IMR-90 (cell line): ENCODE data around the gene LPIN1. TPM values are rescaled to one million over a fixed set of nuclear protein-coding genes. Genes with fewer than 3 reads are reported as not detected.
A peak's percentile ranks its signal among the peaks of the same experiment; 100 is the strongest.

Experiments used
- ATAC-seq: fragments of 200-7000 bp; cut with Tn5 transposase; 2 replicates; pipeline ENCODE4 v1.9.1; 2020; ENCODE audit warnings: low read depth, mild to moderate bottlenecking, moderate library complexity
- BruUV-seq: library from RNA; stranded (reverse); fragments of 400-500 nt; replicated peaks from 2 replicates; lab custom pipeline; 2021; lab: Mats Ljungman, UMichigan
- CTCF ChIA-PET: fragments of 300-600 bp; formaldehyde crosslinking; extraction: SDS; loops from one replicate; lab custom pipeline; 2021; ENCODE audit warnings: antibody characterized with exemption; lab: Yijun Ruan, JAX
- POLR2A ChIA-PET: fragments of 300-600 bp; sonication (Branson Sonifier 250); formaldehyde crosslinking; loops from one replicate; lab custom pipeline; 2022; ENCODE audit warnings: antibody characterized with exemption; ENCODE audit not compliant: unreplicated experiment; lab: Charles Lee
- DNase-seq: peaks from one replicate; pipeline ENCODE4 v3.0.0; 2013
- H2AFZ ChIP-seq: replicated peaks from 2 replicates; pipeline ENCODE3; 2013; ENCODE audit warnings: low read length, mild to moderate bottlenecking; ENCODE audit not compliant: poor library complexity
- H2AK5ac ChIP-seq: 2 replicates; pipeline ENCODE4 v1.6.1; 2013; ENCODE audit warnings: low read depth, low read length, inconsistent platforms
- H2AK9ac ChIP-seq: replicated peaks from 2 replicates; pipeline ENCODE3; 2013; ENCODE audit warnings: mild to moderate bottlenecking, low read depth, low read length, moderate library complexity; ENCODE audit not compliant: poor library complexity
- H2BK120ac ChIP-seq: 2 replicates; pipeline ENCODE4 v1.6.1; 2013; ENCODE audit warnings: low read depth, low read length, inconsistent platforms
- H2BK15ac ChIP-seq: 3 replicates; pipeline ENCODE4 v1.6.1; 2013; ENCODE audit warnings: low read depth, low read length, inconsistent platforms
- H2BK20ac ChIP-seq: 2 replicates; pipeline ENCODE4 v1.6.1; 2013; ENCODE audit warnings: low read depth, mild to moderate bottlenecking, inconsistent platforms, low read length, moderate library complexity
- H2BK5ac ChIP-seq: 2 replicates; pipeline ENCODE4 v1.6.1; 2013; ENCODE audit warnings: mild to moderate bottlenecking, low read depth, low read length, inconsistent platforms; ENCODE audit not compliant: poor library complexity, severe bottlenecking
- H3K14ac ChIP-seq: replicated peaks from 2 replicates; pipeline ENCODE4 v1.6.1; 2013; ENCODE audit warnings: low read depth, low read length, inconsistent platforms
- H3K18ac ChIP-seq: 2 replicates; pipeline ENCODE4 v1.6.1; 2013; ENCODE audit warnings: low read depth, low read length, control low read depth
- H3K23ac ChIP-seq: 2 replicates; pipeline ENCODE4 v1.6.1; 2013; ENCODE audit warnings: low read depth, low read length, inconsistent platforms
- H3K27ac ChIP-seq: 2 replicates; pipeline ENCODE4 v1.5.1; 2013; ENCODE audit warnings: mild to moderate bottlenecking, control low read depth, low read length; ENCODE audit not compliant: insufficient read depth
- H3K27me3 ChIP-seq: 2 replicates; pipeline ENCODE4 v1.6.1; 2013; ENCODE audit warnings: low read length; ENCODE audit not compliant: control insufficient read depth, insufficient read depth
- H3K36me3 ChIP-seq: 2 replicates; pipeline ENCODE4 v1.6.1; 2013; ENCODE audit warnings: low read length, mixed read lengths; ENCODE audit not compliant: control insufficient read depth, insufficient read depth
- H3K4ac ChIP-seq: 2 replicates; pipeline ENCODE4 v1.6.1; 2013; ENCODE audit warnings: low read depth, low read length, inconsistent platforms
- H3K4me1 ChIP-seq: 2 replicates; pipeline ENCODE4 v1.6.1; 2013; ENCODE audit warnings: low read length, mixed read lengths; ENCODE audit not compliant: control insufficient read depth, insufficient read depth
- H3K4me2 ChIP-seq: 2 replicates; pipeline ENCODE4 v1.6.1; 2013; ENCODE audit warnings: low read depth, mild to moderate bottlenecking, control low read depth, low read length, moderate library complexity
- H3K4me3 ChIP-seq: 2 replicates; pipeline ENCODE4 v1.5.1; 2013; ENCODE audit warnings: low read depth, mild to moderate bottlenecking, control low read depth, low read length, moderate library complexity; ENCODE audit not compliant: insufficient read depth
- H3K56ac ChIP-seq: 2 replicates; pipeline ENCODE4 v1.6.1; 2013; ENCODE audit warnings: low read length, inconsistent platforms; ENCODE audit not compliant: insufficient read depth; ENCODE audit errors: extremely low read depth
- H3K79me1 ChIP-seq, 2 experiments: 2 replicates each; pipeline ENCODE4 v1.6.1; 2013; ENCODE audit warnings: low read length in 2 of 2, inconsistent platforms in 1 of 2, low read depth in 1 of 2
- H3K9ac ChIP-seq: 2 replicates; pipeline ENCODE4 v1.6.1; 2013; ENCODE audit warnings: low read depth, low read length, control low read depth
- H3K9me1 ChIP-seq: 2 replicates; pipeline ENCODE4 v1.6.1; 2013; ENCODE audit warnings: low read length, inconsistent platforms; ENCODE audit not compliant: insufficient read depth
- H3K9me3 ChIP-seq: 2 replicates; pipeline ENCODE4 v1.6.1; 2013; ENCODE audit warnings: low read length; ENCODE audit not compliant: control insufficient read depth, insufficient read depth
- H4K20me1 ChIP-seq: 2 replicates; pipeline ENCODE4 v1.6.1; 2013; ENCODE audit warnings: low read length, inconsistent platforms; ENCODE audit not compliant: insufficient read depth
- H4K5ac ChIP-seq: 2 replicates; pipeline ENCODE4 v1.6.1; 2013; ENCODE audit warnings: mild to moderate bottlenecking, low read depth, low read length, control low read depth
- H4K8ac ChIP-seq, 2 experiments: 2 replicates each; pipeline ENCODE4 v1.6.1; 2013; ENCODE audit warnings: low read depth in 2 of 2, low read length in 2 of 2, control low read depth in 1 of 2, inconsistent platforms in 1 of 2
- H4K91ac ChIP-seq: 2 replicates; pipeline ENCODE4 v1.6.1; 2013; ENCODE audit warnings: low read depth, low read length, inconsistent platforms; ENCODE audit not compliant: insufficient read depth
- BHLHE40 ChIP-seq: fragments of 150-350 bp; IDR thresholded peaks from 2 replicates; pipeline ENCODE4 v1.6.1; 2016; ENCODE audit warnings: mild to moderate bottlenecking, low read depth, low read length
- CEBPB ChIP-seq: IDR thresholded peaks from 2 replicates; pipeline ENCODE4 v1.6.1; 2012; ENCODE audit warnings: low read depth, low read length, improper control_type of control experiment
- CHD1 ChIP-seq: IDR thresholded peaks from 2 replicates; pipeline ENCODE4 v1.6.1; 2012; ENCODE audit warnings: low read depth, low read length, improper control_type of control experiment
- FOS ChIP-seq: fragments of 150-350 bp; IDR thresholded peaks from 2 replicates; pipeline ENCODE4 v1.6.1; 2016; ENCODE audit warnings: low read depth, low read length
- MAFK ChIP-seq: IDR thresholded peaks from 2 replicates; pipeline ENCODE4 v1.6.1; 2012; ENCODE audit warnings: low read depth, low read length, improper control_type of control experiment
- MAZ ChIP-seq: IDR thresholded peaks from 2 replicates; pipeline ENCODE4 v1.6.1; 2012; ENCODE audit warnings: low read depth, mild to moderate bottlenecking, low read length, improper control_type of control experiment, moderate library complexity, borderline replicate concordance
- MXI1 ChIP-seq: IDR thresholded peaks from 2 replicates; pipeline ENCODE4 v1.6.1; 2012; ENCODE audit warnings: low read depth, mild to moderate bottlenecking, low read length, moderate library complexity, borderline replicate concordance
- NFE2L2 ChIP-seq: fragments of 150-350 bp; IDR thresholded peaks from 2 replicates; pipeline ENCODE4 v1.6.1; 2016; ENCODE audit warnings: low read depth, mild to moderate bottlenecking, low read length
- POLR2A ChIP-seq: IDR thresholded peaks from 2 replicates; pipeline ENCODE4 v1.6.1; 2012; ENCODE audit warnings: mild to moderate bottlenecking, low read depth, low read length
- RAD21 ChIP-seq: IDR thresholded peaks from 2 replicates; pipeline ENCODE4 v1.6.1; 2012; ENCODE audit warnings: low read length, improper control_type of control experiment
- RCOR1 ChIP-seq: IDR thresholded peaks from 2 replicates; pipeline ENCODE4 v1.6.1; 2012; ENCODE audit warnings: mild to moderate bottlenecking, low read length, improper control_type of control experiment; ENCODE audit not compliant: insufficient replicate concordance
- RFX5 ChIP-seq: IDR thresholded peaks from 2 replicates; pipeline ENCODE4 v1.8.0; 2012; ENCODE audit warnings: low read depth, mild to moderate bottlenecking, low read length, moderate library complexity
- SMC3 ChIP-seq: fragments of 150-350 bp; IDR thresholded peaks from 2 replicates; pipeline ENCODE4 v1.6.1; 2016; ENCODE audit warnings: low read depth, mild to moderate bottlenecking, antibody characterized with exemption, low read length, moderate library complexity
- WGBS, 2 experiments: methylation state at CpG; one replicate each; pipeline versions ENCODE4 v1.1.5 to v1.1.7; 2013; ENCODE audit warnings: missing lambda C conversion rate in 2 of 2; ENCODE audit not compliant: insufficient read length in 1 of 2; ENCODE audit errors: extremely low coverage in 2 of 2; 5-methylcytosine and 5-hydroxymethylcytosine counted together
- dilution Hi-C: fragments of 300-500 bp; cut with HindIII; formaldehyde crosslinking; loops from one replicate; pipeline ENCODE4 v1.14.3; 2018; ENCODE audit warnings: low sequenced_read_pairs; ENCODE audit not compliant: unreplicated experiment
- in situ Hi-C: fragments of 300-500 bp; cut with MboI; formaldehyde crosslinking; loops from 3 replicates; pipeline ENCODE4 v1.14.3; 2019; ENCODE audit warnings: low sequenced_read_pairs, inconsistent platforms, mixed read lengths
- intact Hi-C: fragments of 100-400 bp; cut with micrococcal nuclease; formaldehyde crosslinking; loops from 2 replicates; pipeline ENCODE4 v1.10.0; 2022
- polyA plus RNA-seq, 3 experiments: library from polyadenylated mRNA; depleted of rRNA; stranded (reverse); fragments of >200 nt; gene quantifications; 2 replicates each; pipeline ENCODE4 v1.2.3, GENCODE V29; 2012; ENCODE audit warnings: low replicate concordance in 1 of 3
- total RNA-seq: library from RNA; depleted of rRNA; stranded (reverse); fragments of >200 nt; gene quantifications from 2 replicates; pipeline ENCODE4 v1.2.3, GENCODE V29; 2012
- TF ChIP-seq, protein P1 (sequence below): fragments of 150-350 bp; IDR thresholded peaks from 2 replicates; pipeline ENCODE4 v1.6.1; 2016; ENCODE audit warnings: low read depth, mild to moderate bottlenecking, low read length, moderate library complexity, borderline replicate concordance
- TF ChIP-seq, protein P2 (sequence below): conservative IDR thresholded peaks from 2 replicates; pipeline ENCODE4 v1.5.1; 2012; ENCODE audit warnings: mild to moderate bottlenecking, low read depth, low read length, improper control_type of control experiment
- TF ChIP-seq, protein P3 (sequence below): fragments of 150-350 bp; IDR thresholded peaks from 2 replicates; pipeline ENCODE4 v1.6.1; 2017; ENCODE audit warnings: mild to moderate bottlenecking, antibody characterized with exemption, low read length, low read depth

The LPIN1 gene
- total and polyA plus RNA-seq, 2 of the 4 experiments (the other 2 are of a cell fraction): 21.3 to 25.1 TPM

DNA sequence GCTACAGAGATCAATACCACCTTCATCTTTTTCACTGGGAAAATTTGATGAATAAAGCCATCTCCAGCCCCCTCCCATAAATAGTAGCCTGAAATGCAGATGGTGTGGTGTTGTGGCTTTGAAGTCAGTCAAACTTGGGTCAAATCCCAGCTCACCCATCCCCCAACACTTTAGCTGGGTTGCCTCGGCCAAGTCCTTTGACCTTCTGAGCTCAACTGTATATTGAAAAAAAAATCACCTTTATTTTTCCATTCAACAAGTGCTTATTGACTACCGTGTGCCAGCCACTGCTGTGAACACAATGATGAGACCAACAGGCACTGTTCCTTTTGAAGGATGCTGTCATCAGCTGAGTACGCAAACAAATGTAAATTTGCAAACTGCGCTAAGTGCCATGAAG, 41.4 kb upstream of the LPIN1 start:
- H3K9me3 ChIP-seq: no peaks in the 10 kb centered on the region
- H3K4me3 ChIP-seq: no peak overlapping the region
- CTCF ChIA-PET: interaction anchor here (1.3 kb wide), 1 partner anchor 34 kb away, joined by 4 read pairs; no protein-coding TSS in a partner anchor
- no peak overlapping the region for H2BK5ac ChIP-seq
- H2BK20ac ChIP-seq: 0 out of 2 replicates have a peak overlapping the region, but pooled peaks have one; percentile 21
- H2BK15ac ChIP-seq: no peak overlapping the region
- no peaks in the 10 kb centered on the region for H3K79me1 ChIP-seq
- no peak for ATAC-seq
- DNase-seq: no peak
- no peak overlapping the region for H2BK120ac ChIP-seq
- H3K9ac ChIP-seq: no peak overlapping the region
- no peaks in the 10 kb centered on the region for H3K36me3 ChIP-seq
- no peak overlapping the region for H3K56ac ChIP-seq
- H3K23ac ChIP-seq: no peak overlapping the region
- H3K27ac ChIP-seq: no peak overlapping the region
- no peak overlapping the region for H2AK5ac ChIP-seq
- no peak overlapping the region for H3K14ac ChIP-seq
- POLR2A ChIA-PET: no interaction called here
- no peak overlapping the region for H4K91ac ChIP-seq
- in situ Hi-C loops (no loop called here), intact Hi-C loops (no loop called here), dilution Hi-C loops (no loop called here)
- no peak overlapping the region for H2AFZ ChIP-seq
- no peak overlapping the region for H3K18ac ChIP-seq
- H4K20me1 ChIP-seq: no peaks in the 10 kb centered on the region
- no peak overlapping the region for H3K4ac ChIP-seq
- no peak overlapping the region for H3K4me2 ChIP-seq
- no peaks in the 10 kb centered on the region for H3K27me3 ChIP-seq
- no TSS peak for BruUV-seq
- TF ChIP-seq SMC3 (no peak), POLR2A (no peak), FOS (no peak), BHLHE40 (no peak), RAD21 (no peak), MAZ (no peak), RFX5 (no peak), MXI1 (no peak), RCOR1 (no peak), MAFK (no peak), NFE2L2 (no peak), CEBPB (no peak), CHD1 (no peak)
- TF ChIP-seq, protein P1, sequence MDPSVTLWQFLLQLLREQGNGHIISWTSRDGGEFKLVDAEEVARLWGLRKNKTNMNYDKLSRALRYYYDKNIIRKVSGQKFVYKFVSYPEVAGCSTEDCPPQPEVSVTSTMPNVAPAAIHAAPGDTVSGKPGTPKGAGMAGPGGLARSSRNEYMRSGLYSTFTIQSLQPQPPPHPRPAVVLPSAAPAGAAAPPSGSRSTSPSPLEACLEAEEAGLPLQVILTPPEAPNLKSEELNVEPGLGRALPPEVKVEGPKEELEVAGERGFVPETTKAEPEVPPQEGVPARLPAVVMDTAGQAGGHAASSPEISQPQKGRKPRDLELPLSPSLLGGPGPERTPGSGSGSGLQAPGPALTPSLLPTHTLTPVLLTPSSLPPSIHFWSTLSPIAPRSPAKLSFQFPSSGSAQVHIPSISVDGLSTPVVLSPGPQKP: no peak
- TF ChIP-seq, protein P2, sequence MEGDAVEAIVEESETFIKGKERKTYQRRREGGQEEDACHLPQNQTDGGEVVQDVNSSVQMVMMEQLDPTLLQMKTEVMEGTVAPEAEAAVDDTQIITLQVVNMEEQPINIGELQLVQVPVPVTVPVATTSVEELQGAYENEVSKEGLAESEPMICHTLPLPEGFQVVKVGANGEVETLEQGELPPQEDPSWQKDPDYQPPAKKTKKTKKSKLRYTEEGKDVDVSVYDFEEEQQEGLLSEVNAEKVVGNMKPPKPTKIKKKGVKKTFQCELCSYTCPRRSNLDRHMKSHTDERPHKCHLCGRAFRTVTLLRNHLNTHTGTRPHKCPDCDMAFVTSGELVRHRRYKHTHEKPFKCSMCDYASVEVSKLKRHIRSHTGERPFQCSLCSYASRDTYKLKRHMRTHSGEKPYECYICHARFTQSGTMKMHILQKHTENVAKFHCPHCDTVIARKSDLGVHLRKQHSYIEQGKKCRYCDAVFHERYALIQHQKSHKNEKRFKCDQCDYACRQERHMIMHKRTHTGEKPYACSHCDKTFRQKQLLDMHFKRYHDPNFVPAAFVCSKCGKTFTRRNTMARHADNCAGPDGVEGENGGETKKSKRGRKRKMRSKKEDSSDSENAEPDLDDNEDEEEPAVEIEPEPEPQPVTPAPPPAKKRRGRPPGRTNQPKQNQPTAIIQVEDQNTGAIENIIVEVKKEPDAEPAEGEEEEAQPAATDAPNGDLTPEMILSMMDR: no peak
- TF ChIP-seq, protein P3, sequence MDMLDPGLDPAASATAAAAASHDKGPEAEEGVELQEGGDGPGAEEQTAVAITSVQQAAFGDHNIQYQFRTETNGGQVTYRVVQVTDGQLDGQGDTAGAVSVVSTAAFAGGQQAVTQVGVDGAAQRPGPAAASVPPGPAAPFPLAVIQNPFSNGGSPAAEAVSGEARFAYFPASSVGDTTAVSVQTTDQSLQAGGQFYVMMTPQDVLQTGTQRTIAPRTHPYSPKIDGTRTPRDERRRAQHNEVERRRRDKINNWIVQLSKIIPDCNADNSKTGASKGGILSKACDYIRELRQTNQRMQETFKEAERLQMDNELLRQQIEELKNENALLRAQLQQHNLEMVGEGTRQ: no peak
- peaks cover 4% of the 10 kb centered on the region; the same call in 1 of the 2 replicates for H3K9me1 ChIP-seq
- WGBS, 2 experiments: 100% methylated on average over 1 of the region's 4 CpGs; no CpG with 5 or more reads in 1 of the 2 experiments
- H2AK9ac ChIP-seq: no peak overlapping the region
- no peak overlapping the region for H4K5ac ChIP-seq
- H3K4me1 ChIP-seq: peaks cover 6% of the 10 kb centered on the region
- no peak overlapping the region for H4K8ac ChIP-seq
